GM12892 (cell line): ENCODE data around the gene RAB30.

Experiments used
- DNase-seq: peaks from one replicate; pipeline ENCODE4 v3.0.0; 2011; ENCODE audit not compliant: insufficient read length
- FAIRE-seq: peaks from 2 replicates; lab custom pipeline; 2011; peaks lifted over from hg19 to GRCh38; lab: Jason Lieb, UNC
- POLR2A ChIP-seq: IDR thresholded peaks from 2 replicates; pipeline ENCODE4 v1.6.1; 2011; ENCODE audit warnings: low read depth, low read length, control low read depth
- POLR2AphosphoS5 ChIP-seq: IDR thresholded peaks from 2 replicates; pipeline ENCODE4 v1.6.1; 2011; ENCODE audit warnings: low read depth, low read length, control low read depth
- TAF1 ChIP-seq: IDR thresholded peaks from 2 replicates; pipeline ENCODE4 v1.6.1; 2011; ENCODE audit warnings: low read depth, mild to moderate bottlenecking, control low read depth, low read length, borderline replicate concordance

RAB30 gene

DNA sequence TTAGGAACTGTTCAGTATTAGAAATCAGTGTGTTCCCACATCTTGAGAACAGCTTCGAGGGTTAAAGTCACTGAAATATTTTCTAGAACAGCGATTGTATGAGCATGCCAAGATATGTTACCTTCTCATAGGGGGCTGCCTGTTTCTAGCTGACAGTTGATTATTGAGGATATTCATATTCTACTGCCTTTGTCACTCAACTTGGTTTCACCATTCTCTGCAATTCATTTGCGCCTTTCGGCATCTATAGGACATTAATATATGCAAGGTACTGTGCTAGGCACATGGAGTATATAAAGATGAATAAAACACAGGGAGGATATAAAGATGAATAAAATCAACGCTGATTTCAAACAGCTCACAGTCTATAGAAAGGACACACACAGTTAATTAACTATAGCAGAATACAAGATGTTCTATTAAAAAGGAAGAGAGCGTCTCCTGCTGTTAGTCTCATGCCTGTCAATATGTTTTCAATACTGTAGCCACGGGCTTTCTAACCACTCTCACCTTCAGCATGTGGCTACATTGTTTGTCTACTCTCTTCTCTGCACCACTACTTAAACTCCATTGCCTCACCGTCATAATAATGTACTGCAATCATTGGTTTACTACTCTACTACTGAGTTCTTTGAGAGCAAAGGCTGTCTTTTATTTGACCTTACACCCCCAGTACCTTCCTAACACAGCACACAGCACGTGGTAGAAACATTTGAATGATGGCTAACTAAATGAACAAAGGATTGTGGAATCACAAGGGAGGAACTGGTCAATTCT lies 81.9 kb downstream of the RAB30 start:
- DNase-seq (no peak), FAIRE-seq (no peak)
- no peak for TF ChIP-seq POLR2A
- no peak for TF ChIP-seq POLR2AphosphoS5
- no peak for TF ChIP-seq TAF1

DNA sequence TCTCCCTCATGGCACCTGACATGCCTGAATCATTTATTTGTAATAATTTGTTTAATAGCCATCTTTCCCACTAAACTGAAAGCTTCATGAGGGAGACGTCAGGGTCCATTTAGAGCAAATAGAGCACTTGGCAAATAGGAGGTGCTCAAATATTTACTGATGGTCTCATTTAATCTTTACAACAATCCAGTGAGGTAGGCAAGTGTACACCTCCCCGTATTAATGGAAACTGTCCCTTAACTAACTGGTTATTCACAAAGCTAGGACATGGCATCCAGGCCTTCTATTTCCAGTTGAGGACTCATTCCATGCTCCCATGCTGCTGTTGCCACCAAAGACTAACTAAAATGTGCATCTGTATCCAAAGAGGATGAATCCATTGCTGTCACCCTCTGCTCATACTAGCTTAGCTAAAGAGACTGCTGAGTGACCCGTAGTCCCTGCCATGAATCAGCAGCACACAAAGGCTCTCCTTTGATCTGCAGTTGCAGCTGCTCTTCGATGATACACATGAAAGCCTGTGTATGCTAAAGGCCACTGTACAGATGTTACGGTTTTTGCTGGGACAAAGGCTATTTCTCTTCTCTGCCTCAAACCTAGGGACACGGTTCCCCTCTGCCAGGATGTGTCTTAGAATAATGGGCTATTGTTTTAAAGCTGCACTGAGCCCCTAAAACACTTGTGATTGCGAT lies 82.6 kb downstream of the RAB30 start:
- TF ChIP-seq POLR2AphosphoS5: no peak
- no peak for TF ChIP-seq TAF1
- no peak for TF ChIP-seq POLR2A
- FAIRE-seq (no peak), DNase-seq (no peak)

DNA sequence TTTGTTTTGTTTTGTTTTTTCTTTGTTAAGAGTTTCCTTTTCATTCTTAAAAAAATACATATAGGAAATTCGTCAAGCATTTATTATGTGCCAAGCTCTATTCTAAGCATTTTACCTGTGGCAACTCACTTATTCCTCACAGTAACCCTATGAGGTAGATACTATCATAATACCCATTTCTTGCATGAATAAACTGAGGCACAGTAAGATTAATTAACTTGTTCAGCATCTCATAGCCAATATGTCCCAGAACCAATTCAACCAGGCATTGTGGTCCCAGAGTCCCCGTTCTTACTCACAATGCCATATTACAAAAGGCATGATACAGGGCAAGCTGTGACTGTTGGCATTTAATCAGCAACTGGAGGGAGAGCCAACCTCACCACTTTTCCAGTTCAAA lies 83.7 kb downstream of the RAB30 start:
- TF ChIP-seq POLR2AphosphoS5: no peak
- no peak for DNase-seq
- FAIRE-seq: no peak

DNA sequence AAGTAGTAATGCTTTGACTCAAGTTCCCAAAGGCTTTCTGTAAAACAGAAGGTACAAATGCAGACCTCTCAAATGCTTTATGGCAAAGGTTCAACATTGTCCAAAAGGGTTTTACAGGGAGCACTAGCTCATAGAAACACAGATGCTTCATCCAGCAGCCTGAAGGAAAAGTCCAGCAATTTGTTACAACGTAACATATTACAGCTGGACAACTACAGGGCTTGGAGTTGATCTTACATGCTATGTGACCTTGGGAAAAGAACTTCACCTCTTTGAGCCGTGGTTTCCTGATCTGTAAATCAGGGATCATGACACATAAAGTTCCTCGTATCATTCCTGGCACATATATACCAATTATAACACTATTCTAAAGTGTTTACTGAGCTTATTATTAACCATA lies 85.3 kb downstream of the RAB30 start:
- DNase-seq (no peak), FAIRE-seq (no peak)

DNA sequence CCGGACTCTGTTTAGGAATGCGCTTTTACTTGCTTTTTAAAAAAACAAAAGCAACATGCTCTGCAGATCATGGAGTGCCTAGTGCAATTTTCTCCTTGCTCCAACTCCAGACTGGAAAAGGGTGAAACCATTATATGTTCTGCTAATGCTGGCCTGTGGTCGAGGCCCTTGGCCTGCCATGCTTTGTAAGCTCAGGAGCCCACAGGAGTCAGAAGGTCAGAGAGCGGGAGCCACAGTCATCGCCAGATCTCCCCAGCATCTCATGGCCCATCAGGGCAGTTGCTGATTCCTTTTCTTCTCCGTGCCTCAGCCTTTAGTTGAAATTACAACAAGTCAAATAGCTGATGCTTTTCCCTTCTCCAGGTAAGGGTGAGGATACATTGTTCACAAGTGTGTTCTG lies 89.8 kb downstream of the RAB30 start:
- FAIRE-seq: no peak
- no peak for DNase-seq
- TF ChIP-seq TAF1 (no peak), POLR2A (no peak), POLR2AphosphoS5 (no peak)

More for the DNA sequence above, 85.3 kb downstream of the RAB30 start:
- no peak for TF ChIP-seq TAF1
- no peak for TF ChIP-seq POLR2A
- no peak for TF ChIP-seq POLR2AphosphoS5

DNA sequence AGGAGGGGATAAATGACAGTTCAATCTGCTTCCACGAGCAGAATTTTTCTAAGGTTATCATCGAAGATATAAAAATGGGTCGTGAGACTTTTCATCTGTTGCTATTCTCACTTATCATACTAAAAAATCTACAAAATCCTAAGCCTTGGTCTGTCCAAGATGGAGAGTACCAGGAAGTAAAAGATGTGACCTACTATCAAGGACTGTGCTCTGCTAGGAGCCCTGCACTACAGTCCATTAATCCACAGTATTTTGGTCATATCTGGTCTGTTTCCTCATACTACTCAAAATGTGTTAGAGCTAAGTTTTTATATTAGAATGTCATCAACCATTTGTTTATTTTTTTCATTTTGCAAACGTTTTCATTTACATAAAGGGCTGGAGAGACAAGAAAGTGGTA lies 90.8 kb downstream of the RAB30 start:
- no peak for FAIRE-seq
- no peak for DNase-seq
- TF ChIP-seq POLR2AphosphoS5 (no peak), TAF1 (no peak), POLR2A (no peak)

DNA sequence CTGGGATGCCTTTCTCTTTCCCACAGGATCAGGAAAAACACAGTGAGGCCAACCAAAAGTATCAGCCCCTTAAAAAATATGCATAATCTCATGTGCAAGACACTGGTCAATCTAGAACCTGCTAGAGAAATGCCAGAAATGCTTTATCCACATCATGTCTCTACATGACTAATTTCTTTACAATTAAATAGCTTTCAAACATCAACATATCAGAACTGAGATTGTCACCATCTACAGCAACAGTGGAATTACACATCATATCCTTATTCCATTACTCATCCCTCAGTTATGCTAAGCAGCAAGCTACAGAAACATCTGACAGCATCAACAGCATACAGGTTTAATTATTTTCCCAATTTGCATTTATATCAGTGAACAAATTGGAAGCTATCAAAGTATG lies 91.4 kb downstream of the RAB30 start:
- no peak for FAIRE-seq
- DNase-seq: no peak
- TF ChIP-seq POLR2AphosphoS5 (no peak), POLR2A (no peak), TAF1 (no peak)

DNA sequence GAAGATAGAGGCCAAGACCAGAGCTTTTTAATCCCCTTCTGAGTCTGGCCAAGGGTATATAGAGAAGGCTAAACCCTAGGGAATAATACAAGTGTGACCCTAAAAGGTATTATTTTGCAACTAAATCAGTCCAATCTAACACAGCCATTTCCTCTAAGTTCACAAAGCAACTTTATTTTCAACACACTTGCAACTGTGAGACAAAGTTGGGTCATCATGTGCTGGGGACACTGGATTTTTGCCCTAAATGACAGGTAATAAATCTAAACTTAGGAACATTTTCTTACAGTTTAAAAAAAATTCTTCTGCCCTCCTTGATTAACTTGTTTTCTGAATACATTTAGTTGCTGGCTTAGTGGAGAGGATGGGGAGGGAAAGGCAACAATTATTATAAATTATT lies 91.9 kb downstream of the RAB30 start:
- no peak for TF ChIP-seq POLR2A
- TF ChIP-seq POLR2AphosphoS5: no peak
- TF ChIP-seq TAF1: no peak
- no peak for FAIRE-seq
- DNase-seq: no peak

DNA sequence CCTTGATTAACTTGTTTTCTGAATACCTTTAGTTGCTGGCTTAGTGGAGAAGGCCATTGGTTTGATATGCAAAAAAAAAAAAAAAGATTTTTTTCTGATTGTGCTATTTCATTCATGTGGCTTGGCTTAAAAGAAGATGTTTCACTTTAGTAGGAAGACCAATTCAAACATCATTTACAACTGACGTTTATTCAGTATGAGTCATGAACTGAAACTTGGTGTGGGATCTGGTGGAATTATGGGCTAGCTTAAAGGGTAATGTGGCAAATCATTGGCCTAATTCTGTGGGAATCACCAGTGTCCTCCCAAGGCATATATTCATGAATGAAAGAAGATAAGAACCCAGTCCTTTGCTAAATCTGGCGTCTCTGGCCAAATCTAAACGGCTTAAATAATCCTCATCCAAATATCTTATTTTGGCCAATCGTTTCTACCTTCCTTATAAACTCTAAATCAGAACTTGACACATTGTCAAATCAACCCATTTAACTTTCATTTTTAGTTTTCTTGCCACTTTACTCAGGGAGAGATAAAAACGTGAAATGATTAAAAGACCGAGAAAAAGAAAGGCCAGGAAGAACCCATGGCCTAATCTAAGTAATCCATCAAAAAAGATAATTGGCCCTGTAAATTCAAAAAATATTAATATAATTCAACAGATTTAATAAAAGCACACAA lies 93.1 kb downstream of the RAB30 start:
- TF ChIP-seq POLR2AphosphoS5 (no peak), POLR2A (no peak), TAF1 (no peak)
- DNase-seq (no peak), FAIRE-seq (peak; percentile 88)

DNA sequence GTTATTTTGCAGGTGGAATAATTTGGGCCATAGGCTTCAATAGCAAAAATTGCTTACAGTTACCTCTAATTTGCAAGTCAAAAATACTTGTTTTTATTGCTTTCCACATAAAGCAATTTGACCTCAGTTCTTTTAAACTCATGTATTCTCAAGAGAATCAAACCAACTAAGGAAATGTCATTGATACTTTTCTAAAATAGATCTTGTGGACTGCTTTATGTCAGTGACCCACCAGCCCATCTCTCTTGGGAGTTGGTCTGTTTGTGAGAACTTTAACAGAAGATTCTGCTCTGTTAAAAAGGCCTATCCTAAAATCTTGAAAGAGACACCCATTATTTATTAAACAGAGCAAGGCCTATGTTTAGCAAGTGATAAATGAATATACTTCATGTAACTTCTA lies 94.9 kb downstream of the RAB30 start:
- TF ChIP-seq POLR2A (no peak), POLR2AphosphoS5 (no peak), TAF1 (no peak)
- FAIRE-seq (peak; percentile 60), DNase-seq (no peak)

DNA sequence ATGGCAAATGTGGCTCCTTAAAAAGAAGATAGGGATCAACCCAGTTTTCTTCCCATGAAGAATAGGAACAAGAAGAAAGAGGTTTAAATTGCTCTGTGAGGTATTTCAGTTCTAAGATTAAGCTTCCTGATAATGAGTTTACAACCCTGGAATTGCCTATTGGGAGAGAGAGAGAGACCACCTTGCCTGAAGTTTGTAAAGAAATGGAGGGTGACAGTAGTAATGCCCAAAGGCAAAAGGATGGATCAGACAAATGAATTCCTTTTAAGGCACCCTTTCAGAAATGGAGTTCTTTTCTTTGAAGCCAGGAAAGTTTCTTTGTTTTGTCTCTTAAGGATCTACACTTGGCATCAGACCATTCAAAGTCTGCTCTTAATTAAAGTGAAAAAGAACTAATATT lies 95.8 kb downstream of the RAB30 start:
- DNase-seq (no peak), FAIRE-seq (no peak)
- TF ChIP-seq TAF1: no peak
- no peak for TF ChIP-seq POLR2A
- no peak for TF ChIP-seq POLR2AphosphoS5
